ENCODE results near the gene KRTAP19-1. TPM values are rescaled to one million over a fixed set of nuclear protein-coding genes. Genes with fewer than 3 reads are reported as not detected.

KRTAP19-1 gene
- total and polyA plus RNA-seq, 2 of the 8 experiments (the other 6 are each of a cell fraction or from before 2014, with no cell fraction given): not detected

DNA sequence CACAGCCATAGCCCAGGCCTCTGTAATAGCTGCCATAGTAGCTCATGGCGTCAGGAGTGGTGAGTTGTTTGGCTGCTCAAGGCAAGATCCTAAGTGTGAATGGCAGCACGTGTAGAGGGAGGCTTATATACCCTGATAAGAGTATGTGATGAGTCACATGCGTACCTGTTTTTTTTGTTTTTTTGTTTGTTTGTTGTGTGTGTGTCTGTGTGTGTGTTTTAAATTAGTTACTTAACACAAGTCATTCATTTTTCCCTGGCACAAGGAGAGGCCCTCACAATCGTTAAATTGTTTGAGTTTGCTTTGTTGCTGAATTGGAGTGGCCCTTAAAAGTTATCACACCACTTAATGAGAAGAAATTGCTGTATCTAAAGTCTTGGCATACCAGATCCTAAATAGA is 16.9 kb upstream of the KRTAP19-1 start, which contains the start of gene KRTAP19-4:
Gene KRTAP19-4, minus strand, starts transcription at position 101 of the 400 bp plus-strand sequence. Its CDS starts 55 bp downstream, at position 46.
- CTCF ChIA-PET (ENCODE audit: partially characterized antibody): interaction anchor here (0.7 to 2.7 kb wide), 3 partner anchors 9 to 334 kb away, joined by 3 to 21 read pairs (median 3); no protein-coding TSS in a partner anchor

More for the DNA sequence above, 16.9 kb upstream of the KRTAP19-1 start, which contains the start of gene KRTAP19-4:
- Histone ChIP-seq H2BK12ac (ENCODE audit: low read depth, low read length) (no peak within 1 kb of the TSS), H3K4me2 (ENCODE audit: insufficient read depth in 1 of 2, low read depth in 2 of 2, low read length in 2 of 2) (no peak within 1 kb of the TSS), H3K9ac (replicated peaks in 1 of 4; ENCODE audit: extremely low read depth in 1 of 4, low read depth in 3 of 4, low read length in 3 of 4) (no peak within 1 kb of the TSS), H4K91ac (replicated peaks; ENCODE audit: insufficient read length, low read length) (no peak within 1 kb of the TSS), H2BK20ac (ENCODE audit: low read length) (no peak within 1 kb of the TSS), H2BK120ac (replicated peaks; ENCODE audit: low read depth, low read length) (no peak within 1 kb of the TSS), H2AFZ (ENCODE audit: low read length) (no peak within 1 kb of the TSS), H3K79me2 (ENCODE audit: control insufficient read depth in 1 of 2, insufficient read depth in 2 of 2, low read length in 2 of 2) (no peaks in the 10 kb centered on the region), H3K4ac (replicated peaks; ENCODE audit: insufficient read length, low read depth, low read length) (no peak within 1 kb of the TSS), H2AK5ac (ENCODE audit: low read depth, low read length) (no peak within 1 kb of the TSS), H3K23ac (ENCODE audit: insufficient read length) (no peak within 1 kb of the TSS), H4K20me1 (replicated peaks in 1 of 2; ENCODE audit: control insufficient read depth in 1 of 2, insufficient read depth in 2 of 2, low read length in 2 of 2) (no peaks in the 10 kb centered on the region), H2BK15ac (ENCODE audit: low read length) (no peak within 1 kb of the TSS), H2BK5ac (ENCODE audit: low read depth, low read length) (no peak within 1 kb of the TSS), H3K9me3 (ENCODE audit: insufficient read depth in 2 of 2, low read depth in 1 of 2, low read length in 1 of 2) (no peaks in the 10 kb centered on the region), H3K27ac (ENCODE audit: low read depth, low read length) (no peak within 1 kb of the TSS), H4K5ac (ENCODE audit: insufficient read length, low read depth, low read length) (no peak within 1 kb of the TSS), H3K36me3 (ENCODE audit: control insufficient read depth in 2 of 4, insufficient read depth in 4 of 4, low read length in 3 of 4) (no peaks in the 10 kb centered on the region), H3K23me2 (ENCODE audit: low read depth, low read length) (no peaks in the 10 kb centered on the region), H3K56ac (replicated peaks; ENCODE audit: insufficient read length, low read depth, low read length) (no peak within 1 kb of the TSS), H3K18ac (ENCODE audit: extremely low read depth, low read length) (no peak within 1 kb of the TSS), H3K4me3 (ENCODE audit: extremely low read depth in 1 of 4, insufficient read depth in 2 of 4, low read depth in 3 of 4, low read length in 4 of 4) (no peak within 1 kb of the TSS), H3K79me1 (ENCODE audit: low read depth, low read length) (no peaks in the 10 kb centered on the region), H4K8ac (ENCODE audit: extremely low read depth, insufficient read depth, low read length) (no peak within 1 kb of the TSS), H3K14ac (ENCODE audit: insufficient read length) (no peak within 1 kb of the TSS), H3K4me1 (replicated peaks in 1 of 4; ENCODE audit: control insufficient read depth in 3 of 4, insufficient read depth in 4 of 4, low read length in 3 of 4) (no peaks in the 10 kb centered on the region), H3K27me3 (replicated peaks in 1 of 4; ENCODE audit: control insufficient read depth in 3 of 4, extremely low read depth in 1 of 4, insufficient read depth in 3 of 4, low read length in 3 of 4) (no peaks in the 10 kb centered on the region)
- FAIRE-seq (no peak), DNase-seq (ENCODE audit: low read depth in 1 of 2, low spot score in 2 of 2) (no peak)
- POLR2A ChIA-PET (ENCODE audit: partially characterized antibody): no interaction called here
- 94% methylated on average over 4 of the region's 4 CpGs; no CpG with 5 or more reads in 1 of the 2 experiments for WGBS, 2 experiments (ENCODE audit: extremely low coverage in 1 of 2, insufficient coverage in 1 of 2, insufficient read length in 1 of 2, insufficient replicate concordance in 2 of 2, low coverage in 1 of 2, low lambda C conversion rate in 2 of 2, missing lambda C conversion rate in 1 of 2)
- TF ChIP-seq ZNF274 (IDR thresholded peaks at IDR 0.05; ENCODE audit: borderline replicate concordance, extremely low read depth, low read length) (no peak), SIRT6 (IDR thresholded peaks at IDR 0.05; ENCODE audit: low read length) (no peak), CEBPB (IDR thresholded peaks at IDR 0.05; ENCODE audit: low read depth, low read length) (no peak), RAD21 (IDR thresholded peaks at IDR 0.05 in 1 of 2, conservative IDR thresholded peaks at IDR 0.05 in 1 of 2; ENCODE audit: low read depth in 2 of 2, low read length in 2 of 2) (no peak), HDAC6 (IDR thresholded peaks at IDR 0.05; ENCODE audit: low read depth, low read length) (no peak), HDAC2 (IDR thresholded peaks at IDR 0.05; ENCODE audit: borderline replicate concordance in 1 of 2, low read depth in 2 of 2, low read length in 2 of 2) (no peak), POU5F1 (IDR thresholded peaks at IDR 0.05; ENCODE audit: low read depth, low read length) (no peak), ATF3 (IDR thresholded peaks at IDR 0.05; ENCODE audit: insufficient read depth, low read depth, low read length) (no peak)
